ENCODE measurements around the gene MB.

The MB gene

DNA sequence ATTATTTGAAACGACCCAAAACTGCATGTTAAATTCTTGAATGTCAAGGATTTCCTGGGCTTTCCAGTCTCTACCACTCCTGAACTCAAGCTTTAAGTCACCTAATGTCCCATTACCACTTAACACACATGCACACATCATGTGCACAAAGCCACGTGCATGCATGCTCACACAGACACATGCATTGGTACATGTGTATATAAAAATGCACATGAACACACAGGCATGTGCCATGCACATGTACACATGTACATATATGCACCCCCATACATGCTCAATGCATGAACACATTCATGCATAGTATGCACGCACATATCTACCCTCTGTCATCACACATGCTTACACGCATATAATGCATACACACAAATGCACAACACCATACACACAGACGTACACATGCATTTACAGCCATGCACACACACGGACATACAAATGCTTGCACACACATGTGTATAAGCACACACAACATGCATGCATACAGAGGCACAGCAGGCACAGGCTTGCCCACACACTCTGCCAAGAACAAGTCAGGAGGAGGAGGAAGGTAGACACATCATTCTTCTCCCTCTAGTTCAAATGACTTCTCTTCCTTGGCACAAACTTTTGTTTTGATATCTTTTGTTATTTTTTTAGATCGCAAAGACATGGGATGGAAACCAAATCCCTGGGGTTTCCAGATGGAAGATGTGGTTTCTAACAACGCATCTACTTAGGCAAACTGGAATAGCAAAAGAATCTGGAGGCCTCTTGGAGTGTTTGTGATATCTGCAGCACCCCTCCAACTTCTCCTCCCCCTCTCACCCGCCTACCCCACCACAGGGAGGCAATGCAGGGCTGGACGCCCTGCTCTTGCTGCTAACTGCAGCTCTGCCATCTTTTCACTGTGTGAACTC lies 51.9 kb downstream of the MB start:
- DNase-seq (ENCODE audit: low spot score), result no peak
- TF ChIP-seq, protein P1, sequence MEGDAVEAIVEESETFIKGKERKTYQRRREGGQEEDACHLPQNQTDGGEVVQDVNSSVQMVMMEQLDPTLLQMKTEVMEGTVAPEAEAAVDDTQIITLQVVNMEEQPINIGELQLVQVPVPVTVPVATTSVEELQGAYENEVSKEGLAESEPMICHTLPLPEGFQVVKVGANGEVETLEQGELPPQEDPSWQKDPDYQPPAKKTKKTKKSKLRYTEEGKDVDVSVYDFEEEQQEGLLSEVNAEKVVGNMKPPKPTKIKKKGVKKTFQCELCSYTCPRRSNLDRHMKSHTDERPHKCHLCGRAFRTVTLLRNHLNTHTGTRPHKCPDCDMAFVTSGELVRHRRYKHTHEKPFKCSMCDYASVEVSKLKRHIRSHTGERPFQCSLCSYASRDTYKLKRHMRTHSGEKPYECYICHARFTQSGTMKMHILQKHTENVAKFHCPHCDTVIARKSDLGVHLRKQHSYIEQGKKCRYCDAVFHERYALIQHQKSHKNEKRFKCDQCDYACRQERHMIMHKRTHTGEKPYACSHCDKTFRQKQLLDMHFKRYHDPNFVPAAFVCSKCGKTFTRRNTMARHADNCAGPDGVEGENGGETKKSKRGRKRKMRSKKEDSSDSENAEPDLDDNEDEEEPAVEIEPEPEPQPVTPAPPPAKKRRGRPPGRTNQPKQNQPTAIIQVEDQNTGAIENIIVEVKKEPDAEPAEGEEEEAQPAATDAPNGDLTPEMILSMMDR (IDR thresholded peaks at IDR 0.05; ENCODE audit: extremely low read depth, insufficient read depth, missing control alignments), result no peak
- in situ Hi-C loops (cut with MboI; ENCODE audit: low pct_unique_long_range_greater_than_20kb, low sequenced_read_pairs, unreplicated experiment), result no loop called here

DNA sequence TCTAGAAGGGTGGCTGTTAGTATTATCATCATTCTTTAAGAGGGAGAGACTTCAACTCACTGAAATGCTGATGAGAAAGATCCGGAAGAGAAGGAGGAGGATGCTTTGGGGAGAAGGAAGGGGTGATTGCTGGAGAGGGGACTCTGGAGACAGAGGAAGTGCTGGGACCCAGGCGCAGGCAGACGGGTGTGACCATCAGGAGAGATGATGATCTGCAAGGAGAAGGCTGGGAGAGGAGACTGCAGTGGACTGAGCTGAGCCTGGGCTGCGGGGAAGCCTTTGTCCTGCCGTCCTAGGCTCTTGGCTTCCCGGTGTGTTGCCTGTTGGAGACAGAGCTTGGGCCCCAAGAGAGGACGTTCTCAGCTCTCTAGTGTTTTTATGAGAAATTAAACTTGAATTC lies 53.9 kb downstream of the MB start:
- DNase-seq (ENCODE audit: low spot score), result no peak
- in situ Hi-C loops (cut with MboI; ENCODE audit: low pct_unique_long_range_greater_than_20kb, low sequenced_read_pairs, unreplicated experiment), result no loop called here
- TF ChIP-seq, protein P1 (IDR thresholded peaks at IDR 0.05; ENCODE audit: extremely low read depth, insufficient read depth, missing control alignments), result no peak

DNA sequence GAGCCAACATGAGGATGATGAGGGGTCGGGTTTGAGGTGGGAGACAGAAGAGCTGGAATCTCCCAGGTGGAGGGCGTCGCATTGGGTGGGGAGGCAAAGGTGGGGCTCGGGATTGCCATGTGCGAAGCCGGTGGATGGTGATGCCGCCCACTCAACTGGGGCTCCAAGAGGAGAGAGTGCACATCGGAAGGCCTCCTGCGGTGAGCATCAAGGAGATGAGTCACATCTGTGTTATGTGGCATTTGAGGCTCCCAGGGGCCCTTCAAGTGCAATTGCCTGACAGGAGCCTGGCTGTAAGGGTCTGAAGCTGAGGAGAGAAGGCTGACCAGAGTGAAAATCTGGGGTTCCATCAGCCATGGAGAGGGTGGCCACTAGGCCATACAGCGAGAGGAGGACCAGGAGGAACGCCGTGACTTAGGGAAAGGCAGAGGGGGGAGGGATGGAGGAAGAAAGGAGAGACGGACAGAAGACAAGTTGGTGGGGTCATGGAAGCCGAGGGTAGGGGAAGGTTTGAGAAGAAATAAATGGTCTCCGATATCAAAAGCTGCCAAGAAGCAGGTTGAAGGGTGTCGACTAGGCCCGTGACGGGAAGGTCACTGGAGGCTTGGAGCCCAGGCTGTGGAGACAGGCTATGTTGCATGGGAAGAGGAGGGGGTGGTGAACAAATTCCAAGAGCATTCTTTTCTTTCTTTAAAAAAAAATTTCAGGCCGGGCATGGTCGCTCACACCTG lies 55.2 kb downstream of the MB start:
- in situ Hi-C loops (cut with MboI; ENCODE audit: low pct_unique_long_range_greater_than_20kb, low sequenced_read_pairs, unreplicated experiment), result no loop called here
- TF ChIP-seq, protein P1 (IDR thresholded peaks at IDR 0.05; ENCODE audit: extremely low read depth, insufficient read depth, missing control alignments), result no peak
- no peak for DNase-seq (ENCODE audit: low spot score)

DNA sequence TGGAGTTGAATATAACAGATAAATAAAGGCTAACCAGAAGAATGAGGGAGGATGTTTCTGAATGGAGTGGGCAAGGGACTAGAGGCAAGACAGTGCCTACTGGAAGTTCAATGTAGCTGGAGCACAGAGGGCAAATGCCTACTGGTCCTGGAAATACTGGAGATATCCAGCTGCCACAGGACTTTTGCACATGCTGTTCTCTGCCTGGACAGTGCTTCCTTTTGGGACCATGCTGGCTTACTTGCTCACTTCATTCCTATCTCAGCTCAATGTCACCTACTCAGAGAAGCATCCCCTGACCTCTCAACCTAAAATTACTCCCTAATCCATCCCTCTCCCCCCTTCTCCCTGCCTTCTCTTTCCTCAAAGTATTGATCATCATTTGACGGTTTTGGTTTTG lies 56.3 kb downstream of the MB start:
- in situ Hi-C loops (cut with MboI; ENCODE audit: low pct_unique_long_range_greater_than_20kb, low sequenced_read_pairs, unreplicated experiment), result no loop called here
- DNase-seq (ENCODE audit: low spot score), result no peak
- TF ChIP-seq, protein P1 (IDR thresholded peaks at IDR 0.05; ENCODE audit: extremely low read depth, insufficient read depth, missing control alignments), result no peak

DNA sequence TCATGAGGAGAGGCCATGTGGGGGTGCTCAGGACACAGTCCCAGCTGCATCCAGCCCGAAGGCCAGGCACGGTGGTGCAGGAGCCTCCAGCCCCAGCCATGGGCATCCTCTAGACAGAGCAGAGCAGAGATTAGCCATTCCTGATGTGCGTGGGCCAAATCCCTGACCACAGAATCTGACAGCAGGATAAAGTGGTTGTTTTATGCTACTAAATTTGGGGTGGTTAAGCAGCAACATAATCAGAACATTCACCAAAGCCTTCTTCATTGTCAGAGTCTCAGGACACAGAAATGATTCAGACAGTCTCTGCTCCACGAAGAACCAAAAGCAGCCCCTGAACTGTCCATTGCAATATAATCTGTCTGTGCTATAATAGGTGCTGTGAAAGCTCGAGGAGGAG lies 56.8 kb downstream of the MB start:
- in situ Hi-C loops (cut with MboI; ENCODE audit: low pct_unique_long_range_greater_than_20kb, low sequenced_read_pairs, unreplicated experiment), result no loop called here
- DNase-seq (ENCODE audit: low spot score), result no peak
- TF ChIP-seq, protein P1 (IDR thresholded peaks at IDR 0.05; ENCODE audit: extremely low read depth, insufficient read depth, missing control alignments), result no peak

DNA sequence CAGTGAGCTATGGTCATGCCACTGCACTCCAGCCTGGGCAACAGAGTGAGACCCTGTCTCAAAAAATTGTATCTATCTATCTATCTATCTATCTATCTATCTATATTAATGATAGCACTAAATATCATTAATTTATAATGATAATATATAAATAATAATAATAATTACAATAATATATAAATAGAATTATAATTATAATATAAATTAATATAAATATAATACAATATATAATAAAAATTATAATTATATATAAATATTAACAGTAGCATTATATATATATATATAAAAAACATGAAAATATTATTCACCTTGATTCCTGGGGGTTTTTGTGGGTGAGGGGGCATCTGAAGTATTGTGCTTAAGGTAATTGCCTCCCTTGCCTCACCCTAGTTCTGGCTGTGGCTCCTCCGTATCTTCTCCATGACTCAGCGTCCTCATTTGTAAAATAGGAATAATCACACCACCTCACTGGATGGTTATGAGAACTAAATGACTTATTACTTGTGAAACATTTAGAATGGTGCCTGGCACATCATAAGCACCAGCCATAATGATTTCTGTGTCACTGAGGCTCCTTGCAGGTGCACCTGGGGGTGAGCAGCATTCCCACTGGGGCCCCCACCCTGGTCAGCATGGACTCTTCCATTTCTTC lies 57.6 kb downstream of the MB start:
- in situ Hi-C loops (cut with MboI; ENCODE audit: low pct_unique_long_range_greater_than_20kb, low sequenced_read_pairs, unreplicated experiment), result no loop called here
- TF ChIP-seq, protein P1 (IDR thresholded peaks at IDR 0.05; ENCODE audit: extremely low read depth, insufficient read depth, missing control alignments), result no peak
- DNase-seq (ENCODE audit: low spot score), result no peak
